HUES64 (cell line): ENCODE results near the gene ATP2C1.
"Not testable (repeated sequence)": the region's sequence is repeated elsewhere in the genome, so short reads cannot be mapped to it uniquely, and the experiment has no call there.

Experiments used
- H3K27ac ChIP-seq: 2 replicates; pipeline ENCODE4 v1.7.0; 2013; ENCODE audit warnings: low read depth, low read length, inconsistent platforms
- H3K27me3 ChIP-seq: 2 replicates; pipeline ENCODE4 v1.6.1; 2013; ENCODE audit warnings: mild to moderate bottlenecking, low read length; ENCODE audit not compliant: insufficient read depth
- H3K36me3 ChIP-seq: 2 replicates; pipeline ENCODE4 v1.6.1; 2013; ENCODE audit warnings: mild to moderate bottlenecking, low read length; ENCODE audit not compliant: insufficient read depth
- H3K4me1 ChIP-seq: 2 replicates; pipeline ENCODE4 v1.6.1; 2013; ENCODE audit warnings: mild to moderate bottlenecking, low read length, moderate library complexity; ENCODE audit not compliant: insufficient read depth
- H3K4me3 ChIP-seq: 2 replicates; pipeline ENCODE4 v1.5.1; 2013; ENCODE audit warnings: mild to moderate bottlenecking, low read length, moderate library complexity
- H3K9ac ChIP-seq: 2 replicates; pipeline ENCODE4 v1.6.1; 2013; ENCODE audit warnings: mild to moderate bottlenecking, low read depth, low read length
- H3K9me3 ChIP-seq: 2 replicates; pipeline ENCODE4 v1.6.1; 2013; ENCODE audit warnings: low read depth, low read length; ENCODE audit not compliant: insufficient read depth
- WGBS: fragments of 150-250, 120-280 bp; methylation state at CpG from one replicate; pipeline ENCODE4 v1.1.7; 2013; ENCODE audit warnings: missing lambda C conversion rate; 5-methylcytosine and 5-hydroxymethylcytosine counted together

Gene ATP2C1

GRCh38 chr3:131025539-131025938 lies 131.7 kb downstream of the ATP2C1 start:
- WGBS: 94% methylated on average over 1 of the region's 1 CpG
- H3K27me3 ChIP-seq: 0 out of 2 replicates have a peak, but pooled peaks cover 3% of the 10 kb centered on the region
- H3K4me1 ChIP-seq: peaks cover 6% of the 10 kb centered on the region; the same call in 1 of the 2 replicates
- H3K9ac ChIP-seq: no peak overlapping the region
- H3K27ac ChIP-seq: no peak overlapping the region
- H3K9me3 ChIP-seq: no peaks in the 10 kb centered on the region
- H3K4me3 ChIP-seq: peak overlapping the region; percentile 83
- peaks cover 16% of the 10 kb centered on the region for H3K36me3 ChIP-seq

- H3K9me3 ChIP-seq: no peaks in the 10 kb centered on the region
- H3K9ac ChIP-seq: peak within 1 kb of the TSS; percentile 82
- 0 out of 2 replicates have a peak, but pooled peaks cover 3% of the 10 kb centered on the region for H3K27me3 ChIP-seq
- H3K27ac ChIP-seq: peak within 1 kb of the TSS; percentile 83
- 4% methylated on average over 56 of the region's 56 CpGs for WGBS
- peak within 1 kb of the TSS; percentile 83 for H3K4me3 ChIP-seq
- peaks cover 16% of the 10 kb centered on the region for H3K36me3 ChIP-seq
- H3K4me1 ChIP-seq: peaks cover 6% of the 10 kb centered on the region; the same call in 1 of the 2 replicates
Observed at GRCh38 chr3:131026321-131027151, 132.7 kb downstream of the ATP2C1 start, which contains the start of the genes ASTE1 and NEK11. ASTE1 (minus strand) TSS chr3:131026825; CDS start chr3:131025306, 1,519 bp downstream. NEK11 (plus strand) TSS chr3:131026877; CDS start chr3:131029709, 2,832 bp downstream.

GRCh38 chr3:131028844-131029243 lies 135.0 kb downstream of the ATP2C1 start:
- H3K4me3 ChIP-seq: no peak overlapping the region
- 98% methylated on average over 3 of the region's 3 CpGs for WGBS
- no peaks in the 10 kb centered on the region for H3K9me3 ChIP-seq
- H3K27ac ChIP-seq: no peak overlapping the region
- peaks cover 7% of the 10 kb centered on the region for H3K36me3 ChIP-seq
- H3K4me1 ChIP-seq: peaks cover 6% of the 10 kb centered on the region; the same call in 1 of the 2 replicates
- no peak overlapping the region for H3K9ac ChIP-seq
- 0 out of 2 replicates have a peak, but pooled peaks cover 3% of the 10 kb centered on the region for H3K27me3 ChIP-seq

- Histone ChIP-seq H3K27ac (no peak overlapping the region), H3K9ac (no peak overlapping the region), H3K4me3 (no peak overlapping the region), H3K4me1 (no peaks in the 10 kb centered on the region), H3K36me3 (no peaks in the 10 kb centered on the region), H3K9me3 (no peaks in the 10 kb centered on the region), H3K27me3 (0 out of 2 replicates have a peak, but pooled peaks cover 3% of the 10 kb centered on the region)
- 100% methylated on average over 1 of the region's 3 CpGs for WGBS
Observed at GRCh38 chr3:131031660-131032059, 137.8 kb downstream of the ATP2C1 start.

GRCh38 chr3:131033480-131034080 lies 139.7 kb downstream of the ATP2C1 start:
- no peaks in the 10 kb centered on the region for H3K27me3 ChIP-seq
- no peaks in the 10 kb centered on the region for H3K4me1 ChIP-seq
- H3K27ac ChIP-seq: no peak overlapping the region
- WGBS: 17% methylated on average over 1 of the region's 1 CpG
- H3K9ac ChIP-seq: no peak overlapping the region
- H3K4me3 ChIP-seq: no peak overlapping the region
- no peaks in the 10 kb centered on the region for H3K36me3 ChIP-seq
- H3K9me3 ChIP-seq: no peaks in the 10 kb centered on the region

GRCh38 chr3:131036200-131036816 lies 142.4 kb downstream of the ATP2C1 start:
- Histone ChIP-seq H3K36me3 (no peaks in the 10 kb centered on the region), H3K9me3 (no peaks in the 10 kb centered on the region), H3K4me1 (no peaks in the 10 kb centered on the region), H3K27ac (no peak overlapping the region), H3K4me3 (no peak overlapping the region), H3K27me3 (no peaks in the 10 kb centered on the region), H3K9ac (no peak overlapping the region)
- 88% methylated on average over 1 of the region's 1 CpG for WGBS

- no peaks in the 10 kb centered on the region for H3K4me1 ChIP-seq
- 92% methylated on average over 5 of the region's 5 CpGs for WGBS
- no peak overlapping the region for H3K27ac ChIP-seq
- no peaks in the 10 kb centered on the region for H3K27me3 ChIP-seq
- no peaks in the 10 kb centered on the region for H3K36me3 ChIP-seq
- no peak overlapping the region for H3K9ac ChIP-seq
- H3K4me3 ChIP-seq: no peak overlapping the region
- no peaks in the 10 kb centered on the region for H3K9me3 ChIP-seq
Observed at GRCh38 chr3:131036986-131037385, 143.1 kb downstream of the ATP2C1 start.

- Histone ChIP-seq H3K9ac (no peak overlapping the region), H3K9me3 (no peaks in the 10 kb centered on the region), H3K4me1 (no peaks in the 10 kb centered on the region), H3K27me3 (no peaks in the 10 kb centered on the region), H3K4me3 (no peak overlapping the region), H3K36me3 (no peaks in the 10 kb centered on the region), H3K27ac (no peak overlapping the region)
- 92% methylated on average over 1 of the region's 2 CpGs for WGBS
Observed at GRCh38 chr3:131038326-131038725, 144.4 kb downstream of the ATP2C1 start.

- 82% methylated on average over 10 of the region's 10 CpGs for WGBS
- not testable (repeated sequence) for H3K9ac ChIP-seq, H3K27me3 ChIP-seq, H3K4me3 ChIP-seq, H3K9me3 ChIP-seq, H3K4me1 ChIP-seq, H3K36me3 ChIP-seq, H3K27ac ChIP-seq
Observed at GRCh38 chr3:131042271-131042985, 148.5 kb downstream of the ATP2C1 start.

- Histone ChIP-seq H3K4me1 (no peaks in the 10 kb centered on the region; the same call in 1 of the 2 replicates), H3K27ac (no peak overlapping the region), H3K27me3 (no peaks in the 10 kb centered on the region), H3K36me3 (no peaks in the 10 kb centered on the region), H3K9ac (no peak overlapping the region), H3K9me3 (no peaks in the 10 kb centered on the region), H3K4me3 (no peak overlapping the region)
- WGBS: 87% methylated on average over 2 of the region's 2 CpGs
Observed at GRCh38 chr3:131047582-131047981, 153.7 kb downstream of the ATP2C1 start.
